HG03025 (cell line): ENCODE results near the gene TPCN1.

Source experiments
- ATAC-seq: cut with Tn5 transposase; IDR thresholded peaks from one replicate; pipeline ENCODE4 v1.9.1; 2021; ENCODE audit warnings: mild to moderate bottlenecking, moderate library complexity; ENCODE audit not compliant: unreplicated experiment, low FRiP score

The TPCN1 gene

DNA sequence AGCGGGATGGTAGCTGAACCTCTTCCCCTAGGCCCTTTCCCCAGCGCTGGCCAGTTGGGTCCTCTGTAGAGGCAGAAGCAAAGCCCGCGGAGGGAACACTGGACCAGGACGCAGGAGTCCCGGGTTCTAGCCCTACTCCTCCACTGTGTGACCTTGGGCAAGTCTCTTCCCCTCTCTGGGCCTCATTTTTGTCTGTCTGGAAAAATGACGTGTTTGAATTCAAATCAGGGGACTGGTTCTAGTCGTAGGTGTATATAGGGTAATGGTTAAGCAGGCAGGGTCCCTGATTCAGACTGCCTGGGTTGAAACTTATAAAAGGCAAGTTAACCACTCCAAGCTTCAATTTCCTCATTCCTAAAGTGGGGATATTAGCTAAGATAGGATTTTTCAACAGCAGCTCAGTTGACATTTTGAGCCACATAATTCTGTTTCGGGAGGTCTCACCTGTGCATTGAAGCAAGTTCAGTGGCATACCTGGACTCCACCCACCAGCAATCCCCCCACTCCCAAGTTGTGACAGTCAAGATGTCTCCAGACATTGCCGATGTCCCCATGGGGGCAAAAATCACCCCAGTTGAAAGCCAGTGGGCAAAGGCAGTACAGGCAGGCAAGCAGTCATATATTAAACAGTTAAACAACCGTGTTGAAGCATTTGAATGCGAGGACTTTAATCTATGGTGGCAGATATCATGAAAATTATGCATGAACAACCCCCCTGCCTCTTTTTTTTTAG lies 899 bp downstream of the TPCN1 start:
- no peak for ATAC-seq

DNA sequence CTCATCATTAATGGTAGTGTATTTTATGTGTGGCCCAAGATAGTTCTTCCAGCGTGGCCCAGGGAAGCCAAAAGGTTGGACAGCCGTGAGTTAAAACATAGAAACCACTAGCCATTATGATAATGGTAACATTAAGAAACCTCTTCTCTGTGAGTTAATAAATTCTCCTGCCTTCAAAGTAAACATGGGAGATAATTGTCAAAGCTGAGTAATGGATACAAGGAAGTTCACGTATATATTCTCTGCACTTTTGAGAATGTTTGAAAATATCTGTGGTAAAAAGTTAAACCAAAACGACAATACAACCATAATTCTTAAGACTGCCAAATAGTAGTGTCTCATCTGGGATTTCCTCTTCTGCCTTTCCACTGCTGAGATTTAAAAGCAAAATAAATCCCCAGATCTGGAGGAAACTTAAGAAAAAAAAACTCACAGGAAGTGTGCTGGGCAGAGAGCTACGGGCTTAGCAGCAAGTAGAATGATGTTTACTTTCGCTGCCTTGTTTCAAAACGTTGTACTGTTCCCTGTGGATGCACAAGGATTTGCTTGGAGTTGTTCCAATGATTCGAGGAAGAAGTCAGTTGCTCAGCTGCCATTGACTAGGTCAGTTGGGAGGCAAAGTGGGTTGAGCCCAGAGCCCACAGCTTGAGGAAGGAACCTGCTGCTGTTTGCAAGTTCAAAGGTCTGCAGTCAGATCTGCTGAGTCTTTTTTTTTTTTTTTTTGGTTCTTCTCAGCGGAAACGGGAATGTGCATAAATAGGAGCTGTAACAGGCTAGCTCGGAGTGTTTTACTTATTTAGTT lies 1.7 kb downstream of the TPCN1 start:
- ATAC-seq: no peak

DNA sequence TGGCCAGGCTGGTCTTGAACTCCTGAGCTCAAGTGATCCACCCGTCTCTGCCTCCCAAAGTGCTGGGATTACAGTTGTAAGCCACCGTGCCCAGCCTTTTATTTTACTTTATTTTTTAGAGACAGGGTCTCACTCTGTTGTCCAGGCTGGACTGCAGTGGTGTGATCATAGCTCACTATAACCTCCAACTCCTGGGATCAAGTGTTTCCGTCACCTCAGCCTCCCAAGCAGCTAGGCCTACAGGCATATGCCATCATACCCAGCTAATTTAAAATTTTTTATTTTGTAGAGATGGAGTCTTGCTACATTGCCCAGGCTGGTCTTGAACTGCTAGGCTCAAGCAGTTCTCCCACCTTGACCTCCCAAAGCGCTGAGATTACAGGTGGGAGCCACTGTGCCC lies 3.7 kb downstream of the TPCN1 start:
- ATAC-seq: no peak

DNA sequence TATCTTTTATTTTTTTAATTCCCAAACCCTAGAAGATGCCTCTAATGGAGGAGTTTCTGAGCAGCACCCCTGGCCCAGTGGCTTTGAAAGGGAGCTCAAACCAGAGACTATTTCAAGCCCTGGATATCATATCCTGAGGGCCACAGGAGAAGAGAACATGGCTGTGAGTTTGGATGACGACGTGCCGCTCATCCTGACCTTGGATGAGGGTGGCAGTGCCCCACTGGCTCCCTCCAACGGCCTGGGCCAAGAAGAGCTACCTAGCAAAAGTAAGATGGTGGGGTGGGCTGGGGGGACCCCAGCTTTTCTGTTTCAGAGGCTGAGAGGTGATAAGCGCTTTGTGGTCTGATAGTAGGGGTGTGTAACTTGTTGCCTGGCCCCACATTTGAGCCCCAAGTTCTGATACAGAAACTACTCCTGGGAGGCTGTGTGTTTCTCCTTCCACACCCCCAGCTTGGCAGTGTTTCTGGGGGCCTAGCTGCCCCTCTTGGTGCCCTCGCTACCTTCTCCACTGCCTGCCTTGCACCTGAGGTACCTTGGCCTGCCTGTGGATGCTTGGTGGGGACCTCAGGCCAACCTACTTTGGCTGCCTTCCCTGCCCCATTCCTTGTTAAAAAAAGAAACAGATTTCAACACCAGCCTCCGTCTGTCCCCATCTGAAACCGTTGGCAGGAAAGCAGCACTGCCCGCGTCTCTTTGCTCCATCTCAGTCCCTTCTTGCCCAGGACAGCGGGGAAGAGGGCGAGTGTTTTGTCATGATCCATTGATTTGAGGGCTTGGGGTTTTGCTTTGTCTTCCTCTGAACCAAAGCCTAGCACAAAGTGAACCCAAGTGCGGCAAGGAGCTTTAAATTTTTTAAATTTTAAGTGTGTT lies 5.7 kb downstream of the TPCN1 start:
- no peak for ATAC-seq

DNA sequence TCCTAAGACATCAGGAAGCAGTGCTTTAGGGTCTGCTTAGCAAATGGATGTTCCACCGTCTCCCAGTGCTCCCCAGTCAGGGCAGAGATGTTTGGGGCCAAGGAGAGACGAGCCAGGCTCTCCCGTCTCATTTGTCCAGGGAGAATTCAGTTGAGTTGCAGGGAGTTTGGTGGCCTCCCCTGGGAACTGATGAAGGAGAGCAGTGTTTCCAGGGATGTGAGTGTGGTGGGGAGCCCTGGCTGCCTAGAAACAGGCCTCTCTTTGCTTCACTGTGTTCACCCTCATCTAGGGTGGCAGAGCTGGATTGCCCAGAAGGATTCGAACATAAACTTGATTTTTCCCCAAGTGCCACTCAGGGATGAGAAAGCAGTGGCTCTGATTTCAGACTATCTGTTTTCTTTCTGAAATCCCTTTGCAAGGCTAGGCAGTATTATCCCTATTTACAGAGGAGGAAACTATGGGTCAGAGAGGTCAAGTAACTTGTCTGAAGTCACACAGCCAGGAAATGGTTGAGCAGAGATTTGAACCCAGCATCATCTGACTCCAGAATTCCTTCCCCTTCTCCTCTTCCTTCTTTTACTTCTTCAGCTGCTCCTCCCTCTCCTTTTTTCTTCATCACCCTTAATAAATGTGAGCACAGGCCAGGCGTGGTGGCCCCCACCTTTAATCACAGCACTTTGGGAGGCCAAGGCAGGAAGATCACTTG lies 6.6 kb downstream of the TPCN1 start:
- no peak for ATAC-seq

DNA sequence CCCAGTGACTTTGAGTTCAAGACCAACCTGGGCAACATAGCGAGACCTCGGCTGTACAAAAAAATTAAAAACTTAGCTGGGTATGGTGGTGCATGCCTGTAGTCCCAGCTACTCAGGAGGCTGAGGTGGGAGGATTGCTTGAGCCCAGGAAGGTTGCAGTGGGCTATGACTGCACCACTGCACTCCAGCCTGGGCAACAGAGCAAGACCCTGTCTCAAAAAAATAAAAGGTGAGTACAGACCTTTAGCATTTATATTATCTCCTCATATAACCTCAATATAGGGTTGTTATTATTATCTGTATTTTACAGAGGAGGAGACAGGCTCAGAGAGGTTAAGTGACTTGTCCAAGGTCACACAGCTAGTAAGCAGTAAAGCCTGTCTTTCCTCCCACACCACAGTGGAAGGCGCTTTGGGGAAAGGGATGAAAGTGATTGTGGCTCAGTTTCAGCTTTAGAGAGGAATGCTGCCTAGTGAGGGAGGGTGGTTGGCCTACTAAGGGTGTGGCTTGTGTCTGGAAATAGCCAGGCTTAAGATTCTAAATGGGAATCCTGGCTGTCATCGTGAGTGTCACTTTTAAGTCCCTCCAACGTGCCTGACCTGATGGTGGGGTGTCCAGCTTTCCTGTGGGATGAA lies 7.2 kb downstream of the TPCN1 start:
- no peak for ATAC-seq

DNA sequence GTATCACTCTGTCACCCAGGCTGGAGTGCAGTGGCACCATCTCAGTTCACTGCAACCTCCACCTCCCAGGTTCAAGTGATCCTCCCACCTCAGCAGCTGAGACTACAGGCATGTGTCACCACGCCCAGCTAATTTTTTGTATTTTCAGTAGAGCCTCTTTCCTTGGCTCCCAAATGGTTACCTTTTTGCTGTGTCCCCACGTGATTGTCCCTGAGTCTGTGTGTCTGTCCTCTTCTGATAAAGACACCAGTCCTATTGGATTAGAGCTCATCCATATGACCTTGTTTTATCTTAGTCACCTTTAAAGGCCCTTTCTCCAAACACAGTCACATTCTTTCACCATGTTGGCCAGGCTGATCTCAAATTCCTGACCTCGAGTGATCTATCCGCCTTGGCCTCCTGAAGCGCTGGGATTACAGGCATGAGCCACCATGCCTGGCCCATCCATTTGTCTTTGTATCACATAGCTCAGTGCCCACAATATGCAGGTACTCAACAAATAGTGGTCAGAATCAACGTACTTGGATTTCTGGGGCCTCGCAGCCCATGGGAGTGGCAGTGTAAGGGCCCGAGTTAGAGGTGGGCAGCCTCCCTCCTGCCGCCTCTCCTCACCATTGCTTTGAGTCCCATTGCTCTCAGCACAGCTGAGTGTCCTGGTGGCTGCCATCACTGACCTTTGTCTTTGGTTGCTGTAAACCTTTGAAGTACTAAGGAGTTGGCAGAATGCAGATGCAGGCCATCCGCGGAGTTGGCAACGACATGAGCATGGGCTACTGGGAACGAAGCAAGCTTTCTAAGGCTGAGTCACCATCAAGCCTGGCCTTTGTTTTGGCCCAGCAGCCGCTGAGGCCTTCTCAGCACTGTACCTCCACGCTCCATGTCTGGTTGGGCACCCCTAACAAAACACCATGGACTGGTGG lies 9.3 kb downstream of the TPCN1 start:
- ATAC-seq: no peak

DNA sequence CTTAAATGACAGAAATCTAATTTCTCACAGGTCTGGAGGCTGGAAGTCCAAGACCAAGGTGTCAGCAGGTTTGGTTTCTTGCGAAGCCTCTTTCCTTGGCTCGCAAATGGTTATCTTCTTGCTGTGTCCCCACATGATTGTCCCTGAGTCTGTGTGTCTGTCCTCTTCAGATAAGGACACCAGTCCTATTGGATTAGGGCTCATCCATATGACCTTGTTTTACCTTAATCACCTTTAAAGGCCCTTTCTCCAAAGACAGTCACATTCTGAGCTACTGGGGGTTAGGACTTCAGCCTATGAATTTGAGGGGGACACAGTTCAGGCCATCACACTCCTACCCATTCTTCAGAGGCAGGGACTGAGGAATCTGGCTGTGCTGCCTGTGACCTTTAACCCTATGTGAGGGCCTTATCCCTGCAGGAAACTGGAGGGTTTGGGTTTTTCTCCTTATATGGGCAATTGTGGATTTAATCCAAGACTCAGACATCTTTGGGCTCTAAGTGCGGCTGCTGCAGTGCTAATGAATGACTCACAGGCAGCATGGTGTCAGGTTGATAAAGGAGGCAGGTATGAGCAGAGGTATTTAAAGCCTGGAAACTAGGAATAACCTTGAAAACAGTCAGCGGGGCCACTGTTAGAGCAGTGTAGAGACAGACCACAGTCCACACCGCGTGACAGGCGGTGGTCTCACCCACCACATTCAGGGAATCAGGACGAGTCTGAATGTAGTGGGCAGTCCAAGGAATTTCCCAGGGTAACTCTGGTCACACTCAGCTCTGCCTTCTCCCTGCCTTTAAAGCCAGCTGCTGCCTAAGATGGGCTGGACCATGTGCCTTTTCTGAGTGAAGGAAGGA lies 10.2 kb downstream of the TPCN1 start:
- no peak for ATAC-seq

DNA sequence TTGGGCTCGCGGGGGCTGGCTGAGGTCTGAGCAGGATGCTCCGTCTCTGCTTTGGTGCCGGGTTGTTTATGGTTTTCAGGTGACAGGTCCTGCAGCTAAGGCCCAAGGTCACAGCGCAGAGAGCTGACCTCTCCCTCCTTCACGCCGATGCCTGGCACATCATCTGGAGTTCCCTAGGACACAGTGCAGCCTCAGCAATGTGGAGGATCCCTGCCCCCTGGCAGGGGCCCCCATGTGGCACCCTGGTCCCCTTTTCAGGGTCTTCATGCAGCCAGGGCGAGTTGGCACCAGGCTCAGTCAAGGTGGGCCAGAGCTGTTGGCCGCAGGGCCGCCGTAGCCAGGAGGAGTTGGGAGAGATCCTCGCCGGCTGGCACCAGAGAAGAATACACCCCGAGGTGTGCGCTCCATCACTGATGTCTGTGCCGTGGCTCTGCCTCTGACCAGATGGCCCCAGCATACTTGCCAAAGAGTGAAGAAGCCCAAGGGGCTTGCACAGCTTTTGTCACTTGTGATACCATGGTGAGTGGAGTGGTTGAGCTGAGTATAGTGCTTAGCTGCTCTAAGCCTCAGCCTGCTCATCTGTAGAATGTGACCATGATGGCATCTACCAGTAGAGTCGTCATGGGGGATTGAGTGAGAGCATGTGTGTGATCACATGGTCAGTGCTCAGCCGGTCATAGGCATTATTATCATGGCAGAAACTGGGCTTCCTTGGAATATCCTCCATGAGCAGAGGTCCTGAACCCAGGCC lies 11.0 kb downstream of the TPCN1 start:
- ATAC-seq: no peak

DNA sequence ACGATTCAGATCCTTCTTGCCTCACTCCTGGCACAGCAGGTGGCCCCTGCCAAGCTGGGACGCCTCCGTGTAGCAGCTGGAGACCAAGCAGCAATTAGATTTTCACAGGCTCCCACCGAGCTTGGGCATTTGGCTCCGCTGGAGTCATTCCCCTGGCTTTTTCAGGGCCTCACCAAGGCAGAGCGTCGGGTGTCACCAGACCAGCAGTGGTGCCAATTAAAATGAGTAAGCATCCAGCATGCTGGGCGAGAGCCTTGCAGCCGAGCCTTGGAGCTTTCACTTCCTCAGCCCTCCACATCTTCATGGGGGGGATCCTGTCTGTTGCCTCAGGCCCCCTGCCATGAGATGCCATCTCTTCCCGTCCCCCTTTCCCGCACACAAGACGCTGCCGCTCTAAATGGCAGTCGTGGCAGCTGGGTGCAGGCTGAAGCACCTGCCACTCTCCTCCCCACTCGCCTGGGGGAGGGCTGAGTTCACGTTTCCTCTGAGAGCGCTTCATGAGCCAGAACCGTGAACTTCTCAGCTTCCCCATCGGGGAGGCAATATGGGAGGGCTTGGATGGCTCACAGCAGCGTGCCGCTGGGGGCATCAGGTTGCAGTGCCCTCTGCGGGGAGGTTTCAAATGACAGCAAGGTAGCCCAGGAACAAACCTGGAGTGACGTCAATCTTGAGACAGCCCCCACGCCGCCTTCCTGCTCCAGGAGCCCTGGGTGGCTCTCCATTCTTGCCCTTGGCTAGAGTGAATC lies 11.7 kb downstream of the TPCN1 start:
- peak; percentile 56 for ATAC-seq

DNA sequence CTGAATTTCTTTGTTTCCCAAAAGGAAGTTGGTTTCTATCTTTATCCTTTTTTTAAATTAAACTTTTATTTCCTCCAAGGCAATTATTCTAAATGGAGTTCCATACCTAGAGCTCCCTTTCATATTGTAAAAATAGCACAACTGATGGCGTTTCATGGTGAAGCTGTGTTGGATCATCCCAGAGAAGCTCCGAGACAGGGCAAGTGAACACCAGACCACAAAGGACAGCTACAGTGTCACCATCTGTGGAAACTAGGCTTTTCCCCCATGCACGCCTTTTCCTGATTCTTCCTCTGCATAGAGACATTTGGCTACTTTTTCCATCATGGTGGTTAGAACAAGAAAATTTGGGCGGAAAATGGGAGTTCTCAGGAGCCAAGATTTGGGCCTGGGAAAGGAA lies 12.7 kb downstream of the TPCN1 start:
- no peak for ATAC-seq

DNA sequence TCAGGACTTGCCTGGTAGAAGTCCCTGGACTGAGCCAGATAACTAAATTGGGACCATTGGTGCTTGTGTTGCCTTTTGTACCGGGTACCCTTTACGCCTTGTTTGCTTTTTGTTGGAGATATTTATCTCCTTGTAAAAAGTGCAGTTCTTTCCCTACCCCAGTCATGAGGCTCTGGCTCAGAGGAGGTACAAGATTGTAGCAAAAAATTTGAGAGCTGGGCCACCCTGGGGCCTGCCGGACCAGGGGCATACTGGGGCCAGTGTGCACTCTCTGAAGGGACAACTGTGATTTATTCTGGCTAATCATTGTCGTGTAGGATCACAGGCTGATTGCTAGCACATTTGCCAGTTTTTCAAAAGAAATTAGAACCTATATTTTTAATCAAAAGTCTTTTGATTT lies 13.2 kb downstream of the TPCN1 start:
- no peak for ATAC-seq

DNA sequence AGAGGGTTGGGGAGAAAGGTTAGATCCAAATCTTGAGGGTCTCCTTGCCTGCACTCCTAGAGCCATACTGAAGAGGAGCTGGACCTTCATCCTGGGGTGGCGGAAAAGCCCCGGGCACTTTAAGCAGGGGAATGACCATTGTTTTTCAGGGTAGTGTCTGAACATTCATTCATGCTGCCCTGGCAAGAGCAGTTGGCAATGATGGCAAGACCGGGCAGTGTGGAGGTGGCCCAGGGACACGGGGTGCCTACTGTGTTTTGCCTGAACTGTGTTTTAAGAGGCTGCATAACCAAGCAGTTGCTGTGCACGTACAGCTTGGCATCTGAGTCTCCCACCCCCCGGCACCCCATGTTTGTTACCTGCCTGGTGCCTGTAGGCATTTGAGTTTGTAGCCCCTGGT lies 14.7 kb downstream of the TPCN1 start:
- no peak for ATAC-seq

DNA sequence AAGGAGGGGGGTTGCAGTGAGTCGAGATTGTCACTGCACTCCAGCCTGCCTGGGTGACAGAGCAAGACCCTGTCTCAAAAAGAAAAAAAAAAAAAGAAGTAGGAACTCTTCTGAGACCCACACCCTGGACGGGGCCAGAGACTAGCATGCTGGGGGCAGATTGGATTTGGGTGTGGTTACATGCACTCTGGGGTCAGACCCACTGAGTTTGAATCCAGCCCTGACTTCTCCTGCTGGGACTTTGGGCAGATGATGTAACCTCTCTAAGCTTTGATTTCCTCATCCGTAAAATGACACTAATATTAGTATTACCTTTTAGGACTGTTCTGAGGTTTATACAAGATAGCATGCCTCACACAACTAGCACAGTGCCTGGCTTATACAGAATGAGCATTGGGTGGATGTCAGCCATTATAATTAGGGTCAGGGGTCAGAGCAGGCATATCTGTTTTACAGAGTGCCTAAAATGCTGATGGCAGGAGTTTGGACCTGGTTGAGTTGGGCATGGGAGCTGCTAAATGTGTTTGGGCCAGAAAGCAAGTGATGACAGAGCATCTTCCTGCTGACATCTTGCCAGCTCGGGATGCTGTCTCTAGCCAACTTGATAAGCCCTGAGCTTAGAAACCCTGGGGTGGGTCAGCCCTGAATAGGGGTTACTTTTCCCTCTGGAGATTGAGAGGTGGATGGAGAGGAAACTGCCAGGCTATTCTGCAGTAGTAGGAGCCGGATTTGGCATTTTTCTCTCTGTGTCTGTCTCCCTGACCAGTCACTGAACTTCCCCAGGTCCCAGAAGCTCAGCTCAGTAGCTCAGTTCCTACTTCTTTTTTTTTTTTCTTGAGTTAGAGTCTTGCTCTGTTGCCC lies 15.5 kb downstream of the TPCN1 start:
- no peak for ATAC-seq

DNA sequence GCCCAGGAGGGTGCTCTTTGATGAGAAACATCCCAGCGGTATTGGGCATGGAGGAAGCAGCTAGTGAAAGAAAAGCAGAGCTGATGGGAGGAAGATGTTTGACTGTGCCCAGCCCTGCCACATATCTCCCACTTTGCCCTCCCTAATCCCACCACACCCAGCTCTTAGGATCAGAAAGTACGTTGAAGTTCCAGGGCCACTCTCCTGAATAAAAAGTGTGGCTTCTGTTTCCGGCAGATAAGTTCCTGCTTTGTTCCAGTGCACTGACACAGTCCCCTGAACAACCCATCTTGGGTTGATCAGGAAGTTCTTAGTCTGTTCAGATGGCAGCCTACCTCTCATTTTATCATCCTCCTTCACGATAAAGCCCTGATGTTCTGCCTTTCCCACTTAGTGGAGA lies 16.5 kb downstream of the TPCN1 start:
- ATAC-seq: no peak

DNA sequence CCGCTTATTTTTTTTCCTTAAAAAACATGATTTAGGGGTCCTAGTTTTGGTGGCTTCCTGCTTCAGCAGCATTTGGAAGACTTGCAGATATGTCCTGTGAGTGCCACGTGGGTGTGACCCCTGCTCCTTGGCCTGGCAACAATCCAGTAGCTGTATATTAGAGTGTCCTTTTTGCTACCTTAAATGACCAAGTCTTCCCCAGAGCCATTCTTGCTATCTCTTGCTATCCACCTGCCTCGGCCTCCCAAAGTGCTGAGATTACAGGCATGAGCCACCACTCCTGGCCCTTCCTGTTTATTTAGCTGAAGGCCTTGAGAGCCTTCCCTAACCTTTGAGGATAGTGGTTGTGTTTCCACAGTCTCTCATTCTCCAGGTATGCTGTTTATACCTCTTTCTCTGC lies 17.0 kb downstream of the TPCN1 start:
- no peak for ATAC-seq
